Bronchial epithelial cell (primary cell): ENCODE results near the gene MYH11. TPM values are rescaled to one million over a fixed set of nuclear protein-coding genes. Genes with fewer than 3 reads are reported as not detected.

Experiments used
- DNase-seq: peaks from one replicate; pipeline ENCODE4 v3.0.0-alpha.2; 2010; ENCODE audit warnings: low read depth
- FAIRE-seq: peaks from 2 replicates; lab custom pipeline; 2011; peaks lifted over from hg19 to GRCh38; lab: Jason Lieb, UNC
- H3K27me3 ChIP-seq: 2 replicates; pipeline ENCODE4 v1.5.1; 2011; ENCODE audit warnings: low read length; ENCODE audit not compliant: control insufficient read depth, insufficient read depth
- H3K36me3 ChIP-seq: 2 replicates; pipeline ENCODE4 v1.5.1; 2011; ENCODE audit warnings: low read length; ENCODE audit not compliant: control insufficient read depth, insufficient read depth
- H3K4me3 ChIP-seq: 2 replicates; pipeline ENCODE4 v1.5.1; 2011; ENCODE audit warnings: mild to moderate bottlenecking, low read depth, low read length, control low read depth
- CTCF ChIP-seq: IDR thresholded peaks from 2 replicates; pipeline ENCODE4 v1.5.1; 2011; ENCODE audit warnings: mild to moderate bottlenecking, moderate library complexity, low read length, control low read depth, inconsistent platforms; ENCODE audit not compliant: insufficient read depth, severe bottlenecking
- total RNA-seq: library from RNA; depleted of rRNA; stranded (reverse); fragments of >200 nt; gene quantifications from 2 replicates; pipeline ENCODE4 v1.2.1, GENCODE V29; 2014

MYH11 gene
- total RNA-seq, 1 donor from 2014 or later = under 0.01 TPM

DNA sequence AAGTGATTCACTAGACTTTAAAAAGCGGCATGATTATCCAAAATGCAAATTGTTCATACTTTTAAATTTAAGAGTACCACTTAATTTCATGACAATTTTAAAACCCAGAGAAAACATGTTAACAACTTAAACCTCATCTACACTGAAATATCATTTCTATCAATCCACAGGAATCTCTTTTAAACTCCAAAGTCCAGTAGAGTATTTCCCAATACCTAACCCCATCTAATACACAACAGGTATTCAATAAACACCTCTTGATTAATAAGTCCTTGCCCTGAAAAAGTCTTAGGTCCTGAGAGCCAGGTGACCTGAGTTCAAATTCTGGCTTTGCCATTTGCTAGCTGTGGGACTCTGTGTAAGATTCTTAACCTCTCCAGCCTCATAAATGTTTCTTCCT, 16.9 kb upstream of the MYH11 start:
- H3K27me3 ChIP-seq = no peaks in the 10 kb centered on the region
- no peak for FAIRE-seq
- peaks cover 6% of the 10 kb centered on the region for H3K36me3 ChIP-seq
- no peak for TF ChIP-seq CTCF
- no peak overlapping the region for H3K4me3 ChIP-seq
- DNase-seq = no peak

DNA sequence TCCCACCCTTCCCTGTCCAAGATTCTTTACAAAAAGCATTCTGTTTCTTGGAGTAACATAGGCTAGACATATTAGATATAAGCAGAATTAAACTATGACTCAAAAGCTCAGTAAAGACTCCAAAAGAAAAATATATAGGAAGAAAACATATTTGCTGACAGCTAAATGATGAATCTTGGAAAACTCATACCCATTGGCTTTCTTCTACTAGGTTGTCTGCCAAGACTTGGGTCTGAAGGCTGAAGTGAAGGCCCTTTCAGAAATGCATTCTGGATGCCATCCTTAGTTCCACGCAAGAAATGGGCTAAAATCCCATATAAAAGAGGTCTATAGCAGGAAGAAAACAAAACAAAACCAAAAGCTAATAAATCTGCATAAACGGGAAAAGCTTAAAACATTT, 16.5 kb upstream of the MYH11 start:
- no peak for TF ChIP-seq CTCF
- Histone ChIP-seq H3K36me3 (peaks cover 6% of the 10 kb centered on the region), H3K27me3 (no peaks in the 10 kb centered on the region), H3K4me3 (no peak overlapping the region)
- FAIRE-seq = no peak
- DNase-seq = no peak

DNA sequence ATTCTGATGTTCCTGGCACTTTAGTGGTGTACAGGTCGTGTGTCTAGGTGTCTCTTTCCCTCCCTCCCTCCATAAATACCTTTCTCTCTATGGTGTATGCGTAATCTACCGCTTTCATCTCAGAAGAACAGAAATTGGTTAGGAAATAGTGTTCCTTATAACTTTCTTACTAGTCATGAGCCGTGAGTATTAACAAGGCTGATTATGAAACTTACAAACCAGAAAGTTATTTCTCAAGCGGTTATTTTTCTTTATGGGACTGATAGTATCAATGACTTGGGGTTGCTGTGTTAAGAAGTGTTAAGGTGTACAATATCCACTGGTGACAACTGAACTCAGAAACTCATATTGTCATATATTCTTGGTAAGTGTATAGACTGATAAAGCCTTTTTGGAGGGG, 13.2 kb upstream of the MYH11 start:
- DNase-seq = no peak
- FAIRE-seq = peak; percentile 7
- Histone ChIP-seq H3K27me3 (no peaks in the 10 kb centered on the region), H3K4me3 (no peak overlapping the region), H3K36me3 (peaks cover 8% of the 10 kb centered on the region)
- no peak for TF ChIP-seq CTCF

DNA sequence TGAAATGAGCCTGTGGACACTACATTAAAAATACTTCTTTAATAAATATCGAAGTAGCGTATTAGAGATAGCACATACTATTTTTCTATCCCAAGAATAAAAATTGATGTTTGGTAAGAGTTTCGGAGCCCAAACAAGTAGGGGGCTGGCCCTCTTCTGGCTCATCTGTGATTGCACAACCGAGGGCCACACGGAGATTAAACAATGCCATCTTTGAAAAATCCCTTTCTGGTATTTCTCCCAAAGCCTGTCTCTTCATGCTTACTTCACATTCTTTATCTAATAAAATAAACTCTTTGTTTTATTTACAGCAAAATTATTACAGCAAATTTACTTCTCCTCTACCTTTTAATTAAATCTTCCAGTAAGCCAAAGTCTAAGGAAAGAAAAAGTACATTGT, 9.6 kb upstream of the MYH11 start:
- no peak for TF ChIP-seq CTCF
- peaks cover 6% of the 10 kb centered on the region for H3K36me3 ChIP-seq
- no peak for FAIRE-seq
- DNase-seq = no peak
- no peak overlapping the region for H3K4me3 ChIP-seq
- H3K27me3 ChIP-seq = no peaks in the 10 kb centered on the region

GRCh38 chr16:15865742-15866141, 8.9 kb upstream of the MYH11 start:
- Histone ChIP-seq H3K36me3 (peaks cover 5% of the 10 kb centered on the region), H3K27me3 (no peaks in the 10 kb centered on the region), H3K4me3 (no peak overlapping the region)
- FAIRE-seq (no peak), DNase-seq (no peak)
- TF ChIP-seq CTCF = no peak

GRCh38 chr16:15864939-15865338, 8.1 kb upstream of the MYH11 start:
- H3K36me3 ChIP-seq = peaks cover 3% of the 10 kb centered on the region
- no peak for TF ChIP-seq CTCF
- no peaks in the 10 kb centered on the region for H3K27me3 ChIP-seq
- FAIRE-seq (no peak), DNase-seq (no peak)
- H3K4me3 ChIP-seq = no peak overlapping the region
